HepG2 (cell line): ENCODE data around the gene CTU2. TPM values are rescaled to one million over a fixed set of nuclear protein-coding genes. Genes with fewer than 3 reads are reported as not detected.

ENCODE experiments used
- E2F2 ChIP-seq: sonication (generic); formaldehyde crosslinking; IDR thresholded peaks from 2 replicates; pipeline ENCODE4 v1.4.0; 2020; ENCODE audit warnings: missing genetic modification reagents, borderline replicate concordance
- HNF4A ChIP-seq: sonication (generic); formaldehyde crosslinking; IDR thresholded peaks from 2 replicates; pipeline ENCODE4 v1.4.0; 2020; ENCODE audit warnings: missing genetic modification reagents
- KDM5A ChIP-seq: fragments of 200-600 bp; sonication (generic); IDR thresholded peaks from 2 replicates; pipeline ENCODE4 v1.7.0; 2018; ENCODE audit warnings: antibody characterized with exemption, mild to moderate bottlenecking, low read length, borderline replicate concordance
- MXI1 ChIP-seq: IDR thresholded peaks from 3 replicates; pipeline ENCODE4 v1.6.1; 2012; ENCODE audit warnings: low read depth, low read length, inconsistent platforms, borderline replicate concordance
- TBX2 ChIP-seq: sonication (generic); formaldehyde crosslinking; IDR thresholded peaks from 2 replicates; pipeline ENCODE4 v1.5.0; 2020; ENCODE audit warnings: missing genetic modification reagents, mild to moderate bottlenecking, borderline replicate concordance
- U2AF2 ChIP-seq: fragments of 200-400 bp; formaldehyde crosslinking; IDR thresholded peaks from 2 replicates; pipeline ENCODE4 v1.6.1; 2017; ENCODE audit warnings: low read depth, mild to moderate bottlenecking, low read length
- ZNF180 ChIP-seq: sonication (generic); formaldehyde crosslinking; IDR thresholded peaks from 2 replicates; pipeline ENCODE4 v1.4.0; 2020; ENCODE audit warnings: low read depth, missing genetic modification reagents, borderline replicate concordance
- polyA plus RNA-seq, 8 experiments: library from polyadenylated mRNA; depleted of rRNA in 3 of 8; stranded (reverse) in 7 of 8; unstranded in 1 of 8; fragments of >200 nt; fragmentation: Illumina TruSeq in 4 of 8; extraction: Trizol in 4 of 8; gene quantifications; 2 replicates each; pipeline versions ENCODE4 v1.2.1 to v1.2.3, GENCODE V29; 2011 to 2016; ENCODE audit warnings: low read depth in 4 of 8, missing spikeins in 1 of 8, mixed read lengths in 1 of 8; ENCODE audit not compliant: insufficient read depth in 1 of 8
- total RNA-seq, 5 experiments: library from RNA; depleted of rRNA; stranded (reverse); fragments of >200 nt; fragmentation: Illumina TruSeq; extraction: Trizol; gene quantifications; 2 replicates each; pipeline ENCODE4 v1.2.3, GENCODE V29; 2016; ENCODE audit warnings: low read depth in 1 of 5
- TF ChIP-seq, protein P1 (sequence below): sonication (generic); formaldehyde crosslinking; IDR thresholded peaks from 2 replicates; pipeline ENCODE4 v1.5.0; 2020; ENCODE audit warnings: mild to moderate bottlenecking, missing genetic modification reagents, borderline replicate concordance
- TF ChIP-seq, protein P2 (sequence below): sonication (generic); formaldehyde crosslinking; IDR thresholded peaks from 2 replicates; pipeline ENCODE4 v1.5.0; 2020; ENCODE audit warnings: mild to moderate bottlenecking, missing genetic modification reagents
- TF ChIP-seq, protein P3 (sequence below), 2 experiments: sonication (generic) in 1 of 2; formaldehyde crosslinking in 1 of 2; IDR thresholded peaks; 2 replicates each; pipeline versions ENCODE4 v1.6.1 to v1.9.0; 2014 to 2022; ENCODE audit warnings: antibody characterized with exemption in 1 of 2, borderline replicate concordance in 1 of 2, inconsistent platforms in 1 of 2, low read depth in 1 of 2, missing genetic modification reagents in 1 of 2
- TF ChIP-seq, protein P4 (sequence below): sonication (generic); formaldehyde crosslinking; IDR thresholded peaks from 2 replicates; pipeline ENCODE4 v1.4.0; 2020; ENCODE audit warnings: missing genetic modification reagents

The CTU2 gene
- total and polyA plus RNA-seq, 2 of the 13 experiments (the other 11 are each of a cell fraction or from before 2014, with no cell fraction given): 13.3 to 21.9 TPM

- TF ChIP-seq, protein P1, sequence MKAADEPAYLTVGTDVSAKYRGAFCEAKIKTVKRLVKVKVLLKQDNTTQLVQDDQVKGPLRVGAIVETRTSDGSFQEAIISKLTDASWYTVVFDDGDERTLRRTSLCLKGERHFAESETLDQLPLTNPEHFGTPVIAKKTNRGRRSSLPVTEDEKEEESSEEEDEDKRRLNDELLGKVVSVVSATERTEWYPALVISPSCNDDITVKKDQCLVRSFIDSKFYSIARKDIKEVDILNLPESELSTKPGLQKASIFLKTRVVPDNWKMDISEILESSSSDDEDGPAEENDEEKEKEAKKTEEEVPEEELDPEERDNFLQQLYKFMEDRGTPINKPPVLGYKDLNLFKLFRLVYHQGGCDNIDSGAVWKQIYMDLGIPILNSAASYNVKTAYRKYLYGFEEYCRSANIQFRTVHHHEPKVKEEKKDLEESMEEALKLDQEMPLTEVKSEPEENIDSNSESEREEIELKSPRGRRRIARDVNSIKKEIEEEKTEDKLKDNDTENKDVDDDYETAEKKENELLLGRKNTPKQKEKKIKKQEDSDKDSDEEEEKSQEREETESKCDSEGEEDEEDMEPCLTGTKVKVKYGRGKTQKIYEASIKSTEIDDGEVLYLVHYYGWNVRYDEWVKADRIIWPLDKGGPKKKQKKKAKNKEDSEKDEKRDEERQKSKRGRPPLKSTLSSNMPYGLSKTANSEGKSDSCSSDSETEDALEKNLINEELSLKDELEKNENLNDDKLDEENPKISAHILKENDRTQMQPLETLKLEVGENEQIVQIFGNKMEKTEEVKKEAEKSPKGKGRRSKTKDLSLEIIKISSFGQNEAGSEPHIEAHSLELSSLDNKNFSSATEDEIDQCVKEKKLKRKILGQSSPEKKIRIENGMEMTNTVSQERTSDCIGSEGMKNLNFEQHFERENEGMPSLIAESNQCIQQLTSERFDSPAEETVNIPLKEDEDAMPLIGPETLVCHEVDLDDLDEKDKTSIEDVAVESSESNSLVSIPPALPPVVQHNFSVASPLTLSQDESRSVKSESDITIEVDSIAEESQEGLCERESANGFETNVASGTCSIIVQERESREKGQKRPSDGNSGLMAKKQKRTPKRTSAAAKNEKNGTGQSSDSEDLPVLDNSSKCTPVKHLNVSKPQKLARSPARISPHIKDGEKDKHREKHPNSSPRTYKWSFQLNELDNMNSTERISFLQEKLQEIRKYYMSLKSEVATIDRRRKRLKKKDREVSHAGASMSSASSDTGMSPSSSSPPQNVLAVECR (CRISPR knock-in tag): peak; percentile 31; the same call in 1 of the 2 replicates
- TF ChIP-seq ZNF180 (CRISPR knock-in tag) (no peak), HNF4A (CRISPR knock-in tag) (peak; percentile 37; the same call in 1 of the 2 replicates), E2F2 (CRISPR knock-in tag) (no peak), U2AF2 (no peak), KDM5A (no peak), TBX2 (CRISPR knock-in tag) (peak; percentile 39; the same call in 1 of the 2 replicates), MXI1 (no peak)
- TF ChIP-seq, protein P2, sequence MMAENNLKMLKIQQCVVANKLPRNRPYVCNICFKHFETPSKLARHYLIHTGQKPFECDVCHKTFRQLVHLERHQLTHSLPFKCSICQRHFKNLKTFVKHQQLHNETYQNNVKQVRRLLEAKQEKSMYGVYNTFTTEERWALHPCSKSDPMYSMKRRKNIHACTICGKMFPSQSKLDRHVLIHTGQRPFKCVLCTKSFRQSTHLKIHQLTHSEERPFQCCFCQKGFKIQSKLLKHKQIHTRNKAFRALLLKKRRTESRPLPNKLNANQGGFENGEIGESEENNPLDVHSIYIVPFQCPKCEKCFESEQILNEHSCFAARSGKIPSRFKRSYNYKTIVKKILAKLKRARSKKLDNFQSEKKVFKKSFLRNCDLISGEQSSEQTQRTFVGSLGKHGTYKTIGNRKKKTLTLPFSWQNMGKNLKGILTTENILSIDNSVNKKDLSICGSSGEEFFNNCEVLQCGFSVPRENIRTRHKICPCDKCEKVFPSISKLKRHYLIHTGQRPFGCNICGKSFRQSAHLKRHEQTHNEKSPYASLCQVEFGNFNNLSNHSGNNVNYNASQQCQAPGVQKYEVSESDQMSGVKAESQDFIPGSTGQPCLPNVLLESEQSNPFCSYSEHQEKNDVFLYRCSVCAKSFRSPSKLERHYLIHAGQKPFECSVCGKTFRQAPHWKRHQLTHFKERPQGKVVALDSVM (CRISPR knock-in tag): peak; percentile 85
- TF ChIP-seq, protein P3, sequence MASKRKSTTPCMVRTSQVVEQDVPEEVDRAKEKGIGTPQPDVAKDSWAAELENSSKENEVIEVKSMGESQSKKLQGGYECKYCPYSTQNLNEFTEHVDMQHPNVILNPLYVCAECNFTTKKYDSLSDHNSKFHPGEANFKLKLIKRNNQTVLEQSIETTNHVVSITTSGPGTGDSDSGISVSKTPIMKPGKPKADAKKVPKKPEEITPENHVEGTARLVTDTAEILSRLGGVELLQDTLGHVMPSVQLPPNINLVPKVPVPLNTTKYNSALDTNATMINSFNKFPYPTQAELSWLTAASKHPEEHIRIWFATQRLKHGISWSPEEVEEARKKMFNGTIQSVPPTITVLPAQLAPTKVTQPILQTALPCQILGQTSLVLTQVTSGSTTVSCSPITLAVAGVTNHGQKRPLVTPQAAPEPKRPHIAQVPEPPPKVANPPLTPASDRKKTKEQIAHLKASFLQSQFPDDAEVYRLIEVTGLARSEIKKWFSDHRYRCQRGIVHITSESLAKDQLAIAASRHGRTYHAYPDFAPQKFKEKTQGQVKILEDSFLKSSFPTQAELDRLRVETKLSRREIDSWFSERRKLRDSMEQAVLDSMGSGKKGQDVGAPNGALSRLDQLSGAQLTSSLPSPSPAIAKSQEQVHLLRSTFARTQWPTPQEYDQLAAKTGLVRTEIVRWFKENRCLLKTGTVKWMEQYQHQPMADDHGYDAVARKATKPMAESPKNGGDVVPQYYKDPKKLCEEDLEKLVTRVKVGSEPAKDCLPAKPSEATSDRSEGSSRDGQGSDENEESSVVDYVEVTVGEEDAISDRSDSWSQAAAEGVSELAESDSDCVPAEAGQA (IDR thresholded peaks at IDR 0.05; ENCODE audit: low read depth): no peak
- TF ChIP-seq, protein P3 (CRISPR knock-in tag; IDR thresholded peaks at IDR 0.05; ENCODE audit: borderline replicate concordance): no peak
- TF ChIP-seq, protein P4, sequence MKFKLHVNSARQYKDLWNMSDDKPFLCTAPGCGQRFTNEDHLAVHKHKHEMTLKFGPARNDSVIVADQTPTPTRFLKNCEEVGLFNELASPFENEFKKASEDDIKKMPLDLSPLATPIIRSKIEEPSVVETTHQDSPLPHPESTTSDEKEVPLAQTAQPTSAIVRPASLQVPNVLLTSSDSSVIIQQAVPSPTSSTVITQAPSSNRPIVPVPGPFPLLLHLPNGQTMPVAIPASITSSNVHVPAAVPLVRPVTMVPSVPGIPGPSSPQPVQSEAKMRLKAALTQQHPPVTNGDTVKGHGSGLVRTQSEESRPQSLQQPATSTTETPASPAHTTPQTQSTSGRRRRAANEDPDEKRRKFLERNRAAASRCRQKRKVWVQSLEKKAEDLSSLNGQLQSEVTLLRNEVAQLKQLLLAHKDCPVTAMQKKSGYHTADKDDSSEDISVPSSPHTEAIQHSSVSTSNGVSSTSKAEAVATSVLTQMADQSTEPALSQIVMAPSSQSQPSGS (CRISPR knock-in tag): no peak
Observed at GRCh38 chr16:88743693-88744576, 37.6 kb downstream of the CTU2 start (continued).
